Coronary artery (tissue), 2 donors: ENCODE data around the gene CDON.

Experiments
- DNase-seq: peaks from one replicate; pipeline ENCODE4 v3.0.0-alpha.2; 2017; ENCODE audit warnings: low spot score
- H3K27ac ChIP-seq, 2 donors: fragments of 200-600 bp; sonication (generic); one replicate each; pipeline ENCODE4 v1.5.1; 2016 to 2019
- H3K4me3 ChIP-seq: fragments of 200-600 bp; sonication (generic); 2 replicates; pipeline ENCODE4 v1.5.1; 2016; ENCODE audit warnings: mild to moderate bottlenecking, moderate library complexity
- TF ChIP-seq, protein P1 (sequence below): fragments of 200-600 bp; sonication (generic); IDR thresholded peaks from one replicate; pipeline ENCODE4 v1.5.1; 2019; ENCODE audit warnings: antibody characterized with exemption

Gene CDON, protein sequence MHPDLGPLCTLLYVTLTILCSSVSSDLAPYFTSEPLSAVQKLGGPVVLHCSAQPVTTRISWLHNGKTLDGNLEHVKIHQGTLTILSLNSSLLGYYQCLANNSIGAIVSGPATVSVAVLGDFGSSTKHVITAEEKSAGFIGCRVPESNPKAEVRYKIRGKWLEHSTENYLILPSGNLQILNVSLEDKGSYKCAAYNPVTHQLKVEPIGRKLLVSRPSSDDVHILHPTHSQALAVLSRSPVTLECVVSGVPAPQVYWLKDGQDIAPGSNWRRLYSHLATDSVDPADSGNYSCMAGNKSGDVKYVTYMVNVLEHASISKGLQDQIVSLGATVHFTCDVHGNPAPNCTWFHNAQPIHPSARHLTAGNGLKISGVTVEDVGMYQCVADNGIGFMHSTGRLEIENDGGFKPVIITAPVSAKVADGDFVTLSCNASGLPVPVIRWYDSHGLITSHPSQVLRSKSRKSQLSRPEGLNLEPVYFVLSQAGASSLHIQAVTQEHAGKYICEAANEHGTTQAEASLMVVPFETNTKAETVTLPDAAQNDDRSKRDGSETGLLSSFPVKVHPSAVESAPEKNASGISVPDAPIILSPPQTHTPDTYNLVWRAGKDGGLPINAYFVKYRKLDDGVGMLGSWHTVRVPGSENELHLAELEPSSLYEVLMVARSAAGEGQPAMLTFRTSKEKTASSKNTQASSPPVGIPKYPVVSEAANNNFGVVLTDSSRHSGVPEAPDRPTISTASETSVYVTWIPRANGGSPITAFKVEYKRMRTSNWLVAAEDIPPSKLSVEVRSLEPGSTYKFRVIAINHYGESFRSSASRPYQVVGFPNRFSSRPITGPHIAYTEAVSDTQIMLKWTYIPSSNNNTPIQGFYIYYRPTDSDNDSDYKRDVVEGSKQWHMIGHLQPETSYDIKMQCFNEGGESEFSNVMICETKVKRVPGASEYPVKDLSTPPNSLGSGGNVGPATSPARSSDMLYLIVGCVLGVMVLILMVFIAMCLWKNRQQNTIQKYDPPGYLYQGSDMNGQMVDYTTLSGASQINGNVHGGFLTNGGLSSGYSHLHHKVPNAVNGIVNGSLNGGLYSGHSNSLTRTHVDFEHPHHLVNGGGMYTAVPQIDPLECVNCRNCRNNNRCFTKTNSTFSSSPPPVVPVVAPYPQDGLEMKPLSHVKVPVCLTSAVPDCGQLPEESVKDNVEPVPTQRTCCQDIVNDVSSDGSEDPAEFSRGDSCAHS (N-terminal part only)

DNA sequence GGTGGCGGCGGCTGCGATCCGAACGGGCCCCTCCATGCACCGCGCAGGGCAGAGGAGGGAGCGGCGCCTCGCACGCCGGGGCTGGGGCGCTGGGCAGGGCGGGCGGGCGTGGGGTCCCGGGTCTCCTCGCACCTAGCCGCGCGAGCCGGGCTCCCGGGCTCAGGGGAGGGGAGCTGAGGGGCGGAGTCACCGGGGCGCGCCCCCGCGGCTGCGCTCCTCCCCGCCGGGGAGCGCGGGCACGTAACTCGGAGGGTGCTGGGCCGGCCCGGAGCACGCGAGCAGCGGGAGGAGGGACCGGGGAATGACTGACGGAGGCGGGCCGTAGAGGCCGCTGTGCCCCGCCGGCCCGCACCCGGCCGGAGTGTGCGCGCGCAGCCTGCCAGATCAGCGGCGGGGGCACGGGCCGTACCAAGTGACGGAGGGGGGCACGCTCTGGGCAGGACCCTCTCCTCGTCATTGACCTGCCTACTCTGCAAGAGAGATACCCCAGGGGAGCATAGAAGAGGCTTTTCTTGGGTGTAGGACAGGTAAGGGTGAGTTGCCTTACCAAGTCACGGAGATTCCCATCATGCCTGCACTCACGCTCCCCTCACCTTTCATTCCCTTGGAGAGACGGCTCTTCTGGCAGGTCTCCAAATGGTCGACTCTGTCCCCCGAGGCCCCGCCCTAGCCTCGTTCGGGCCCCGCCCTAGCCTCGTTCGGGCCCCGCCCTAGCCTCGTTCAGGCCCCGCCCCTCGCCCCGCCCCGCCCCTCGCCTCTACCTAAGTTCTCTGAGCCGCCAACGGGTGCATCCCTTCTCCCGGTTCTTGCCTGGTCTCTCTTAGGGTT, at the start of gene CDON:
CDON (minus strand) TSS at position 188 of the 828 bp plus-strand sequence. CDS start 39,390 bp downstream, outside the sequence.
- TF ChIP-seq, protein P1, sequence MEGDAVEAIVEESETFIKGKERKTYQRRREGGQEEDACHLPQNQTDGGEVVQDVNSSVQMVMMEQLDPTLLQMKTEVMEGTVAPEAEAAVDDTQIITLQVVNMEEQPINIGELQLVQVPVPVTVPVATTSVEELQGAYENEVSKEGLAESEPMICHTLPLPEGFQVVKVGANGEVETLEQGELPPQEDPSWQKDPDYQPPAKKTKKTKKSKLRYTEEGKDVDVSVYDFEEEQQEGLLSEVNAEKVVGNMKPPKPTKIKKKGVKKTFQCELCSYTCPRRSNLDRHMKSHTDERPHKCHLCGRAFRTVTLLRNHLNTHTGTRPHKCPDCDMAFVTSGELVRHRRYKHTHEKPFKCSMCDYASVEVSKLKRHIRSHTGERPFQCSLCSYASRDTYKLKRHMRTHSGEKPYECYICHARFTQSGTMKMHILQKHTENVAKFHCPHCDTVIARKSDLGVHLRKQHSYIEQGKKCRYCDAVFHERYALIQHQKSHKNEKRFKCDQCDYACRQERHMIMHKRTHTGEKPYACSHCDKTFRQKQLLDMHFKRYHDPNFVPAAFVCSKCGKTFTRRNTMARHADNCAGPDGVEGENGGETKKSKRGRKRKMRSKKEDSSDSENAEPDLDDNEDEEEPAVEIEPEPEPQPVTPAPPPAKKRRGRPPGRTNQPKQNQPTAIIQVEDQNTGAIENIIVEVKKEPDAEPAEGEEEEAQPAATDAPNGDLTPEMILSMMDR, result no peak
- peak within 1 kb of the TSS; percentile 72 to 87 for H3K27ac ChIP-seq
- DNase-seq, result peak; percentile 88

DNA sequence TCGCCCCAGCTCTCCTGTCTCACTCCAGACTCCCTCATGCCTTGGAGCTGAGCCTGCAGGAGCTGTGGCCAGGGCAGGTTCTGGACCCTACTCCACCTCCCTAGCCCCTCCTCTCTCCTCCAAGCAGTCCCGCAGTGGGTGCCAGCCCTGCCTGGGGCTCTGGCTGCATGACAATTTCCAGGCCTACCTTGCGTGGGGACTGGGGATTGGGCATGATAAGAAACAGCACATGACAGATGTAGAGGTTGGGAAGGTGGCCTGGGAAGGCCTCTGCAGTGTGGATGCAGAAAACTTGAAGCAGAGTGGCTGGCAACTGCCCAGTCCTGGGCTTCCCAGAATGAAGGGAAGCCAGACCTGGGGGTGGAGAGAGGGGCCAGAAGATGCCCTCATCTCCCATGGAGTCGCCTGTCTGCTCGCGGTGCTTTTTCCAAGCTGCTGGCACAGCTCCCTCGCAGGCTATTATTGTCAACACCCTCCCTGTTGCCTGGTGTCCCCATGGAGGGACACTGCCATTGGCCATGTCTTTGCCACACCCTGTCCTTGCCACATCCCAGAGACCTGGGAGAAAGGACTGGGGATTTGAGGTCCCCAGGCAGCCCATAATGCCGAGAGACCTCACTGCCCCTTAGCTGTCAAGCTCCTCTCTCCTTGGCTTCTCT, 48.9 kb upstream of the CDON start:
- Histone ChIP-seq H3K4me3 (no peak overlapping the region), H3K27ac (peak overlapping the region; percentile 8 to 80)
- TF ChIP-seq, protein P1, result no peak
- DNase-seq, result no peak

More for the DNA sequence above, at the start of gene CDON:
- peak within 1 kb of the TSS; percentile 99 for H3K4me3 ChIP-seq

DNA sequence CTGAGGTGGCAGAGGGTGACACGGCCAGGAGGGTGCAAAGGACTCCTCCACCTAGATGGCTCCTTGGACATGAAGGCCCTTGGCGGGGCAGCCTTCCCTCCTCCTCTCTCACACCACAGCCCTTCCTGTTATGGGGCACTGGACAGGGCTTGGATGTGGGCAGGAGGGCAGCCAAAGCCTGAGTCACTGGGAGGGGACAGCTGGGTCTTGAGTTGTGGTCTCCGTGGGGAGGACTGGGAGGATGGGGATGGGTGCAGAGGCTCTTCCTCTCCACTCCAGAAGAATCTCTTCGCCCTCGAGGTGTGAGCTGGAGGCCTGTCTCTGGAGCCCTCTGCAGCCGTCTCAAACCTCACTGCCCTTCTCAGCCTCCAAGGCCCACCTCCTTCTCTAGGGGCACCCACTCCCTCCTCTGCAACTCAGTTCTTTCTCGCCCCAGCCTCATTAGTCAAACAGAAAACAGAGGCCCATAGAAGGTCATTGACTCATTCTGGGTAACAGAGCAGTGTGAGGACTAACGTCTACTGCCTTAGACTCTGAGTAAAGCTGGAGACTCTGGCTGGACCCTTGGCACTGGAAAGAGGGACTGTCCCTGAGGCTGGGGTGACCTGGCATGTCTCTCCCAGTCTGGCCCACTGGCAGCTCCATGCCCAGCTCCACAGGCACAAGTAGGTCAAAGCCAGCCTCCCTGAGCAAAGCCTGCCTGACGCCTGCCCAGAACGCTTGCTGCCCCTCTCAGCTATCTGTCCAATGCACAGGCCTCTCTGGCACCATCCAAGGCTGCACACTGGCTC, 47.5 kb upstream of the CDON start:
- TF ChIP-seq, protein P1, result no peak
- Histone ChIP-seq H3K27ac (peak overlapping the region; percentile 33 to 69), H3K4me3 (no peak overlapping the region)
- no peak for DNase-seq

DNA sequence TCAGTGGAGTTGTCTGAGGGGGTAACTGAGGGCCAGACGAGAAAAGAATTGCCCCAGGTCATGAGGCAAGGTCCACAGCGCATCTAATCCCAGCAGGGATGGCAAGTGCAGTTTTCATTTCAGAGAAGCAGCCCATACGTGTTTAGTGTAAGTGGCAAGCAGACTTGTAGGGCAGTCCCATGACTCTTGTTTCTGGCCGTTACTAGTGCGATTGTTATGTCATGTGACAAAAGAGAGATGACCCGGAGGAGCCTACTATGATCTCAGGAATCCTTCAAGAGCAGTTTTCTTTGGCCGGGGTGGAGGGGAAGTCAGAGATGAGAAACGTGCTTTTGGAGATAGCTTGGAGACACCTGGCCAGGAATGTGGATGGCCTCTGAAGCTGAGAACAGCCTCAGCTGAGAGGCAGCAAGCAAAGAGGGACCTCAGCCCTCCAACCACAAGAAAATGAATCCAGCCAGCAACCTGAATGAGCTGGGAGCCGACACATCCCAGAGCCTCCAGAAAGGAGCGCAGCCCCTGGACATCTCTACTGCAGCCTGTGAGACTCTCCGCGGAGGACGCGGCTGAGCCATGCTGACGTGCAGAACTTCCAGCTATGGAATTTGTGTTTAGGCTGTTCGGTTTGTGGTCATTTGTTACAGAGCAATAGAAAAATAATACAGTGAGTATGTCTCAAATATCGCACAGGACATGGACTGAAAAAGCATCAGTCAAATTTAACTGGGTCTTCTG, 44.1 kb upstream of the CDON start:
- TF ChIP-seq, protein P1, result no peak
- no peak for DNase-seq
- Histone ChIP-seq H3K27ac (no peak overlapping the region), H3K4me3 (no peak overlapping the region)

DNA sequence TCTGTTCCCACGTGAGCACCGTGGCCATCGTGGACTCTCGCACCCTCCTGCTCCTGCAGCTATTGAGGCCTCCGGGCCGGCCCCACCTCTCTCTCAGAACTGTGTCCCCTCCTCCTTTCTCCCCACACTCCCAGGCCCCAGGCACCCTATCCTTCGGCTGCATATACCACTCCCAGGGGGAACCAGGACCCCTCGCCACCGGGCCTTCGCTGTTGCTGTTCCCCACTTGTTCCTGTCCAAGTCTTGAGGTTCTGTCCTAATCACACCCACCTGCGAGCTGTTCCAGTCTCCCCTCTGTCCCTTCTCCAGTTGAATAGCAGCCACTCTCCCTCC, 43.0 kb upstream of the CDON start:
- H3K4me3 ChIP-seq, result no peak overlapping the region
- no peak overlapping the region for H3K27ac ChIP-seq
- DNase-seq, result no peak
- TF ChIP-seq, protein P1, result no peak
